GM23338 (cell line): ENCODE measurements around the gene SLC6A19. TPM values are rescaled to one million over a fixed set of nuclear protein-coding genes. Genes with fewer than 3 reads are reported as not detected.

Source experiments
- ATAC-seq: fragments of 200-7000 bp; cut with Tn5 transposase; 3 replicates; pipeline ENCODE4 v1.9.1; 2020
- DNase-seq: peaks from one replicate; pipeline ENCODE4 v3.0.0-alpha.2; 2015; ENCODE audit warnings: low spot score
- H2AFZ ChIP-seq: fragments of 200-600 bp; sonication (generic); 2 replicates; pipeline ENCODE4 v1.8.0; 2016; ENCODE audit warnings: antibody characterized with exemption, mild to moderate bottlenecking, moderate library complexity
- H3F3A ChIP-seq: fragments of 200-600 bp; sonication (generic); replicated peaks from 2 replicates; pipeline ENCODE4 v1.8.0; 2017; ENCODE audit warnings: antibody characterized with exemption, mixed run types, low read depth
- H3K27ac ChIP-seq: fragments of 200-600 bp; sonication (generic); 2 replicates; pipeline ENCODE4 v1.6.1; 2016; ENCODE audit warnings: low read depth
- H3K27me3 ChIP-seq: fragments of 200-600 bp; sonication (generic); 2 replicates; pipeline ENCODE4 v1.8.0; 2016; ENCODE audit warnings: mild to moderate bottlenecking, mixed run types, moderate library complexity; ENCODE audit not compliant: insufficient read depth
- H3K36me3 ChIP-seq: fragments of 200-600 bp; sonication (generic); 2 replicates; pipeline ENCODE4 v1.8.0; 2016; ENCODE audit warnings: mild to moderate bottlenecking; ENCODE audit not compliant: insufficient read depth
- H3K4me1 ChIP-seq: fragments of 200-600 bp; sonication (generic); 2 replicates; pipeline ENCODE4 v1.8.0; 2016; ENCODE audit warnings: mild to moderate bottlenecking, moderate library complexity; ENCODE audit not compliant: insufficient read depth
- H3K4me2 ChIP-seq: fragments of 200-600 bp; sonication (generic); 2 replicates; pipeline ENCODE4 v1.7.1; 2017; ENCODE audit warnings: mixed run types
- H3K4me3 ChIP-seq: fragments of 200-600 bp; sonication (generic); 2 replicates; pipeline ENCODE4 v1.6.1; 2016; ENCODE audit warnings: mixed run types
- H3K79me2 ChIP-seq: fragments of 200-600 bp; sonication (generic); replicated peaks from 2 replicates; pipeline ENCODE4 v1.8.0; 2017; ENCODE audit warnings: mild to moderate bottlenecking; ENCODE audit not compliant: insufficient read depth
- H3K9me2 ChIP-seq: fragments of 200-600 bp; sonication (generic); 2 replicates; pipeline ENCODE4 v1.8.0; 2017; ENCODE audit not compliant: insufficient read depth
- H4K20me1 ChIP-seq: fragments of 200-600 bp; sonication (generic); replicated peaks from 2 replicates; pipeline ENCODE4 v1.8.0; 2017; ENCODE audit warnings: mild to moderate bottlenecking; ENCODE audit not compliant: insufficient read depth
- H3K27ac Mint-ChIP-seq: 2 replicates; pipeline ENCODE4 v1.8.0; 2020; ENCODE audit warnings: inconsistent platforms, mild to moderate bottlenecking, moderate library complexity, mixed read lengths
- H3K27me3 Mint-ChIP-seq: 3 replicates; pipeline ENCODE4 v1.8.0; 2022; ENCODE audit warnings: low read depth, mild to moderate bottlenecking, moderate library complexity, mixed read lengths, inconsistent platforms; ENCODE audit not compliant: insufficient read depth, poor library complexity
- H3K36me3 Mint-ChIP-seq: 3 replicates; pipeline ENCODE4 v1.8.0; 2021; ENCODE audit warnings: low read depth, mild to moderate bottlenecking, inconsistent platforms, moderate library complexity, mixed read lengths
- H3K4me1 Mint-ChIP-seq: 3 replicates; pipeline ENCODE4 v1.8.0; 2020; ENCODE audit warnings: mild to moderate bottlenecking, inconsistent platforms, mixed read lengths
- H3K4me3 Mint-ChIP-seq: 3 replicates; pipeline ENCODE4 v1.8.0; 2021; ENCODE audit warnings: moderate library complexity, mild to moderate bottlenecking, inconsistent platforms, mixed read lengths
- H3K9me3 Mint-ChIP-seq: 3 replicates; pipeline ENCODE4 v1.8.0; 2020; ENCODE audit warnings: moderate library complexity, mild to moderate bottlenecking, inconsistent platforms, mixed read lengths
- CREB1 ChIP-seq: fragments of 250-450 bp; sonication (Bioruptor Pico); IDR thresholded peaks from 2 replicates; pipeline ENCODE4 v1.5.0; 2020; ENCODE audit warnings: low read depth, mild to moderate bottlenecking, moderate library complexity
- ETS1 ChIP-seq: IDR thresholded peaks from 2 replicates; pipeline ENCODE4 v1.6.1; 2016; ENCODE audit warnings: antibody characterized with exemption
- EZH2 ChIP-seq: fragments of 200-600 bp; sonication (generic); IDR thresholded peaks from one replicate; pipeline ENCODE4 v1.8.0; 2017; ENCODE audit warnings: antibody characterized with exemption, mild to moderate bottlenecking, low read depth; ENCODE audit not compliant: unreplicated experiment
- EZH2phosphoT487 ChIP-seq: fragments of 200-600 bp; sonication (generic); IDR thresholded peaks from one replicate; pipeline ENCODE4 v1.8.1; 2018; ENCODE audit warnings: antibody characterized with exemption; ENCODE audit not compliant: unreplicated experiment
- JUNB ChIP-seq: IDR thresholded peaks from one replicate; pipeline ENCODE4 v1.6.1; 2016; ENCODE audit warnings: antibody characterized with exemption; ENCODE audit not compliant: unreplicated experiment
- POLR2AphosphoS5 ChIP-seq: IDR thresholded peaks from 2 replicates; pipeline ENCODE4 v1.6.1; 2016; ENCODE audit warnings: antibody characterized with exemption, low read depth
- REST ChIP-seq: IDR thresholded peaks from one replicate; pipeline ENCODE4 v1.6.1; 2018; ENCODE audit warnings: antibody characterized with exemption; ENCODE audit not compliant: unreplicated experiment
- STAT1 ChIP-seq: IDR thresholded peaks from one replicate; pipeline ENCODE4 v1.6.1; 2016; ENCODE audit warnings: antibody characterized with exemption; ENCODE audit not compliant: unreplicated experiment
- ZNF114 ChIP-seq: fragments of 250-450 bp; sonication (Bioruptor Pico); IDR thresholded peaks from 2 replicates; pipeline ENCODE4 v1.5.0; 2020; ENCODE audit warnings: mild to moderate bottlenecking, moderate library complexity
- ZNF462 ChIP-seq: fragments of 250-450 bp; sonication (Bioruptor Pico); IDR thresholded peaks from 2 replicates; pipeline ENCODE4 v1.5.0; 2020; ENCODE audit warnings: mild to moderate bottlenecking, moderate library complexity
- polyA plus RNA-seq: library from polyadenylated mRNA; unstranded; fragments of >200 nt; fragmentation: Nextera tagmentation; extraction: Ambion mirVana; gene quantifications from 2 replicates; pipeline ENCODE4 v1.2.1, GENCODE V29; 2016
- total RNA-seq: library from RNA; depleted of rRNA; stranded (reverse); fragments of >200 nt; shearing (Covaris generic); gene quantifications from 2 replicates; pipeline ENCODE4 v1.2.3, GENCODE V29; 2014

The SLC6A19 gene
- total and polyA plus RNA-seq, 2 experiments from 2014 or later: not detected

GRCh38 chr5:1179383-1179715 lies 22.0 kb upstream of the SLC6A19 start:
- Mint-ChIP-seq H3K9me3 (no peaks in the 10 kb centered on the region), H3K36me3 (no peaks in the 10 kb centered on the region), H3K4me1 (no peaks in the 10 kb centered on the region), H3K4me3 (no peak overlapping the region), H3K27ac (no peak overlapping the region), H3K27me3 (peaks cover 2% of the 10 kb centered on the region)
- no peak overlapping the region for H3K27ac ChIP-seq
- DNase-seq: no peak
- ATAC-seq: no peak
- H3K4me1 ChIP-seq: no peaks in the 10 kb centered on the region
- no peaks in the 10 kb centered on the region for H3K79me2 ChIP-seq
- TF ChIP-seq JUNB (no peak), REST (no peak), ETS1 (no peak), ZNF114 (CRISPR knock-in tag) (no peak), EZH2 (no peak), ZNF462 (CRISPR knock-in tag) (no peak), CREB1 (CRISPR knock-in tag) (no peak), POLR2AphosphoS5 (no peak), STAT1 (no peak), EZH2phosphoT487 (no peak)
- H3K9me2 ChIP-seq: no peaks in the 10 kb centered on the region
- H3F3A ChIP-seq: no peaks in the 10 kb centered on the region
- no peaks in the 10 kb centered on the region for H3K27me3 ChIP-seq
- no peak overlapping the region for H3K4me2 ChIP-seq
- no peak overlapping the region for H2AFZ ChIP-seq
- no peaks in the 10 kb centered on the region for H3K36me3 ChIP-seq
- H4K20me1 ChIP-seq: no peaks in the 10 kb centered on the region
- no peak overlapping the region for H3K4me3 ChIP-seq
